ENCODE measurements around the gene CNTN5. TPM values are rescaled to one million over a fixed set of nuclear protein-coding genes. Genes with fewer than 3 reads are reported as not detected.

Gene CNTN5
- total RNA-seq, 1 experiment from 2014 or later: not detected

DNA sequence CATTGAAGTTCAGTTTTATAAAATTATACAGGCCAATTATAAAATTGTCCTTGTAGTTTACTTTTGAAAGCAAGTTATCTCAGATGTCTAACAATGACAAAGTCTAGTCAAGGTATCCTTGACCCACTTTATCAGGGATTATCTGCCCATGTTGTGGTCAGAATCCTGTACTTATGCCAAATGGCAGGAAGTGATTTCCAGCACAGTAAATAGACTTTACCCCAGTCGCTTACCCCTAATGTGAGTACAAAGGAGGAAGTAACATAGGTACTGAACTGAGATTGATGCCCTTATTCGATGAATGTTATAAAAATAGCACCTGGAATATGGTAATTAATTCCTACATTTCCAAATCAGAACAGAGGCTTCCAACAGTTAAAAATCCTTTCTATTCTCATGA, 355.7 kb downstream of the CNTN5 start:
- no peak overlapping the region for H2BK12ac ChIP-seq (ENCODE audit: insufficient read length, low read depth, low read length)
- Mint-ChIP-seq H3K27me3 (ENCODE audit: low read depth) (no peaks in the 10 kb centered on the region), H3K4me3 (no peak overlapping the region), H3K36me3 (ENCODE audit: insufficient read depth in 1 of 3, low read depth in 3 of 3) (no peaks in the 10 kb centered on the region; a peak in 1 of 7 replicates), H3K4me1 (no peaks in the 10 kb centered on the region), H3K9me3 (no peaks in the 10 kb centered on the region), H3K27ac (no peak overlapping the region)
- no peak overlapping the region for H2BK120ac ChIP-seq (ENCODE audit: low read depth, low read length, poor library complexity, severe bottlenecking)
- no peak overlapping the region for H2AK5ac ChIP-seq (ENCODE audit: insufficient read length, low read length)
- H2AFZ ChIP-seq (ENCODE audit: low read length): no peak overlapping the region
- DNase-seq: no peak
- no peak overlapping the region for H2BK15ac ChIP-seq (ENCODE audit: low read depth, low read length)
- TF ChIP-seq, protein P1, sequence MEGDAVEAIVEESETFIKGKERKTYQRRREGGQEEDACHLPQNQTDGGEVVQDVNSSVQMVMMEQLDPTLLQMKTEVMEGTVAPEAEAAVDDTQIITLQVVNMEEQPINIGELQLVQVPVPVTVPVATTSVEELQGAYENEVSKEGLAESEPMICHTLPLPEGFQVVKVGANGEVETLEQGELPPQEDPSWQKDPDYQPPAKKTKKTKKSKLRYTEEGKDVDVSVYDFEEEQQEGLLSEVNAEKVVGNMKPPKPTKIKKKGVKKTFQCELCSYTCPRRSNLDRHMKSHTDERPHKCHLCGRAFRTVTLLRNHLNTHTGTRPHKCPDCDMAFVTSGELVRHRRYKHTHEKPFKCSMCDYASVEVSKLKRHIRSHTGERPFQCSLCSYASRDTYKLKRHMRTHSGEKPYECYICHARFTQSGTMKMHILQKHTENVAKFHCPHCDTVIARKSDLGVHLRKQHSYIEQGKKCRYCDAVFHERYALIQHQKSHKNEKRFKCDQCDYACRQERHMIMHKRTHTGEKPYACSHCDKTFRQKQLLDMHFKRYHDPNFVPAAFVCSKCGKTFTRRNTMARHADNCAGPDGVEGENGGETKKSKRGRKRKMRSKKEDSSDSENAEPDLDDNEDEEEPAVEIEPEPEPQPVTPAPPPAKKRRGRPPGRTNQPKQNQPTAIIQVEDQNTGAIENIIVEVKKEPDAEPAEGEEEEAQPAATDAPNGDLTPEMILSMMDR (conservative IDR thresholded peaks at IDR 0.05): no peak
- no peak overlapping the region for H4K8ac ChIP-seq (replicated peaks; ENCODE audit: insufficient read length, low read depth, low read length)
- H3T11ph ChIP-seq (ENCODE audit: low read length): no peak overlapping the region
- H3K18ac ChIP-seq (ENCODE audit: insufficient read length, low read depth, low read length): no peak overlapping the region
- H3K27ac ChIP-seq (ENCODE audit: insufficient read length, low read depth, low read length): no peak overlapping the region
- H3K9me3 ChIP-seq (ENCODE audit: control insufficient read depth, low read depth, low read length): no peaks in the 10 kb centered on the region
- H3K9ac ChIP-seq (ENCODE audit: extremely low read depth, insufficient read length, low read length): no peak overlapping the region
- no peaks in the 10 kb centered on the region for H3K79me1 ChIP-seq (ENCODE audit: insufficient read depth, low read depth, low read length, poor library complexity, severe bottlenecking)
- no peak overlapping the region for H3K23ac ChIP-seq (ENCODE audit: insufficient read length, low read depth, low read length)
- no peaks in the 10 kb centered on the region for H3K4me1 ChIP-seq (ENCODE audit: insufficient read depth, low read length)
- H4K91ac ChIP-seq (ENCODE audit: insufficient read length, low read depth, low read length): no peak overlapping the region
- no peak overlapping the region for H3K4me2 ChIP-seq (ENCODE audit: insufficient read depth, insufficient read length, low read length)
- H4K5ac ChIP-seq (ENCODE audit: insufficient read length, low read depth, low read length): no peak overlapping the region
- no peak overlapping the region for H3K56ac ChIP-seq (ENCODE audit: insufficient read length, low read depth, low read length)
- no CpG with 5 or more reads among the region's 2 CpGs for WGBS (ENCODE audit: extremely low coverage, insufficient read length, low lambda C conversion rate)
- no peaks in the 10 kb centered on the region for H3K27me3 ChIP-seq (ENCODE audit: insufficient read depth, low read length)
- no peaks in the 10 kb centered on the region for H3K23me2 ChIP-seq (ENCODE audit: insufficient read length, low read depth, low read length, poor library complexity, severe bottlenecking)
- H3K14ac ChIP-seq (ENCODE audit: insufficient read depth, low read length): no peak overlapping the region
- H2BK5ac ChIP-seq (ENCODE audit: insufficient read length, low read length): no peak overlapping the region
- H4K20me1 ChIP-seq (ENCODE audit: control insufficient read depth, insufficient read depth, insufficient read length): no peaks in the 10 kb centered on the region
- H3K79me2 ChIP-seq (ENCODE audit: insufficient read depth, low read length): no peaks in the 10 kb centered on the region
- no peak overlapping the region for H2BK20ac ChIP-seq (ENCODE audit: low read depth, low read length, poor library complexity, severe bottlenecking)
- no peak overlapping the region for H3K4ac ChIP-seq (ENCODE audit: low read depth, low read length)
